GM21423 (cell line): ENCODE measurements around the gene RYR2.

ENCODE experiments used
- ATAC-seq: cut with Tn5 transposase; IDR thresholded peaks from one replicate; pipeline ENCODE4 v1.9.1; 2021; ENCODE audit warnings: mild to moderate bottlenecking, moderate library complexity; ENCODE audit not compliant: unreplicated experiment

The RYR2 gene

GRCh38 chr1:237411621-237412020 lies 369.6 kb downstream of the RYR2 start:
- ATAC-seq, result peak; percentile 60

GRCh38 chr1:237416924-237417655 lies 375.1 kb downstream of the RYR2 start:
- ATAC-seq, result no peak

- ATAC-seq, result no peak
Measured at GRCh38 chr1:237428809-237429208, 386.8 kb downstream of the RYR2 start.

- ATAC-seq, result no peak
Measured at GRCh38 chr1:237429252-237429651, 387.3 kb downstream of the RYR2 start.

GRCh38 chr1:237431448-237431847 lies 389.5 kb downstream of the RYR2 start:
- no peak for ATAC-seq

- no peak for ATAC-seq
Measured at GRCh38 chr1:237440346-237440745, 398.4 kb downstream of the RYR2 start.

- ATAC-seq, result no peak
Measured at GRCh38 chr1:237444120-237444790, 402.3 kb downstream of the RYR2 start.

- no peak for ATAC-seq
Measured at GRCh38 chr1:237448042-237448441, 406.1 kb downstream of the RYR2 start.

- no peak for ATAC-seq
Measured at GRCh38 chr1:237457573-237457972, 415.6 kb downstream of the RYR2 start.

GRCh38 chr1:237467320-237467719 lies 425.3 kb downstream of the RYR2 start:
- no peak for ATAC-seq

- no peak for ATAC-seq
Measured at GRCh38 chr1:237470712-237471338, 428.8 kb downstream of the RYR2 start.

- no peak for ATAC-seq
Measured at GRCh38 chr1:237471377-237471776, 429.4 kb downstream of the RYR2 start.

GRCh38 chr1:237471956-237472355 lies 430.0 kb downstream of the RYR2 start:
- ATAC-seq, result no peak

GRCh38 chr1:237473854-237474253 lies 431.9 kb downstream of the RYR2 start:
- no peak for ATAC-seq

- no peak for ATAC-seq
Measured at GRCh38 chr1:237478082-237478481, 436.1 kb downstream of the RYR2 start.

GRCh38 chr1:237478842-237479241 lies 436.9 kb downstream of the RYR2 start:
- ATAC-seq, result no peak

- no peak for ATAC-seq
Measured at GRCh38 chr1:237482777-237483176, 440.8 kb downstream of the RYR2 start.

- ATAC-seq, result no peak
Measured at GRCh38 chr1:237492359-237492758, 450.4 kb downstream of the RYR2 start.

GRCh38 chr1:237500566-237500965 lies 458.6 kb downstream of the RYR2 start:
- ATAC-seq, result no peak

GRCh38 chr1:237503292-237503691 lies 461.3 kb downstream of the RYR2 start:
- no peak for ATAC-seq

GRCh38 chr1:237507005-237507404 lies 465.0 kb downstream of the RYR2 start:
- peak; percentile 93 for ATAC-seq

GRCh38 chr1:237509748-237510147 lies 467.8 kb downstream of the RYR2 start:
- no peak for ATAC-seq
